AG10803 (cell line): ENCODE measurements around the gene DEFB118.
"Not testable (repeated sequence)": the region's sequence is repeated elsewhere in the genome, so short reads cannot be mapped to it uniquely, and the experiment has no call there.

ENCODE experiments used
- DNase-seq: peaks from one replicate; pipeline ENCODE4 v3.0.0; 2010; ENCODE audit warnings: low read depth
- H3K4me3 ChIP-seq: 2 replicates; pipeline ENCODE4 v1.5.1; 2011; ENCODE audit warnings: mild to moderate bottlenecking, low read length, control low read depth
- CTCF ChIP-seq: conservative IDR thresholded peaks from 2 replicates; pipeline ENCODE4 v1.5.1; 2011; ENCODE audit warnings: mild to moderate bottlenecking, low read length, control low read depth, inconsistent platforms

DEFB118 gene

DNA sequence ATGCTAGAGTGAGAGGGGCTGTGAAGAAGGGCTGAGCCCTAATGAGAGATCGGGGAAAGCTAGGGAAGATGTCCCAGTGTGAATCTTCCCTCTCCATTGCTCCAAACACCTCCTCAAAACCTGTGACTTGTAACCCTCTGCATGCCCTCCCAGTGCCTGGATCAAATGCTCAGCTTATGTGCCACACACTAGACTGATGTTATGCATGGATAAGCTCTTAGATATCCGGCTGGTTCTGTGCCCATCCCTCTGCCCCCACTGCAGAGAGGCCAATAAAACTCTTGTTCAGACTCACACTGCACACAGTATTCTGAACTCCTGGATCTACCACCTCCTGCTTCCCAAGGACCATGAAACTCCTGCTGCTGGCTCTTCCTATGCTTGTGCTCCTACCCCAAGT, at the start of gene DEFB118:
DEFB118 (plus strand) TSS at position 301 of the 400 bp plus-strand sequence; CDS start at position 351, 50 bp downstream.
- DNase-seq = no peak
- no peak within 1 kb of the TSS for H3K4me3 ChIP-seq
- no peak for TF ChIP-seq CTCF

- H3K4me3 ChIP-seq = no peak overlapping the region
- TF ChIP-seq CTCF = no peak
- DNase-seq = no peak
These were observed 45.9 kb upstream of the DEFB118 start for GRCh38 chr20:31322504-31322903.

DNA sequence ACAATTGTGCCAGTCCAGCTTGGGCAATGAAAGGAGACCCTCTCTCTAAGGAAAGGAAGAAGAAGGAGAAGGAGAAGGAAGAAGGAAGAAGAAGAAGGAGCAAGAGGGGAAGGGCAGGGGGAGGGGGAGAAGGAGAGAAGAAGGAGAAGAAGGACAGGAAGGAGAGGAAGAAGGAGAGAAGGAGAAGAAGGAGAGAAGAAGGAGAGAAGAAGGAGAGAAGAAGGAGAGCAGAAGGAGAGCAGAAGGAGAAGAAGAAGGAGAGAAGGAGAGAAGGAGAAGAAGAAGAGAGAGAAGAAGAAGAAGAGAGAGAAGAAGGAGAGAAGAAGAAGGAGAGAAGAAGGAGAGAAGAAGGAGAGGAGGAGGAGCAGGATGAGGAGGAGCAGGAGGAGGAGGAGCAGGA, 37.5 kb upstream of the DEFB118 start:
- TF ChIP-seq CTCF = no peak
- no peak overlapping the region for H3K4me3 ChIP-seq
- DNase-seq = no peak

DNA sequence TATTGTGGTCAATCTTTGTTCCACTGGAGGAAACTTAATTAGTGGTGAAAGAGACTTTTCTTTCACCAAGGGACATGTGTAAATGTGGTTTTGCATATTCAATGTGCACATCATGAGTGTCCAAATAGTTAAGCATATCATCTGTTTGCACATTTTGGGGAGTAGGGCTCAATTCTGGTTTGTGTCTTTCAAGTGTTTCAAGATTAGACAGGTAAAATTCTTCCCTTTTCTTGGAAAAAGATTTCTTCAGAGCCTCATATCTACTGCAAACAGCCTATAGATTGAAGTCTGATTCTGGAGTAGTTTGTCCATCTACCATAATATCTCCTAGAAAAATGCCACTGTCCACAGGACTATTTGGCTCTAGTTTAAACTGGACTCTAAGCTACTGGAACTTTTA, 26.9 kb upstream of the DEFB118 start:
- no peak for DNase-seq
- H3K4me3 ChIP-seq = no peak overlapping the region
- TF ChIP-seq CTCF = no peak

- no peak for DNase-seq
- TF ChIP-seq CTCF = no peak
- no peak overlapping the region for H3K4me3 ChIP-seq
These were observed 12.4 kb upstream of the DEFB118 start for GRCh38 chr20:31355981-31356380.

DNA sequence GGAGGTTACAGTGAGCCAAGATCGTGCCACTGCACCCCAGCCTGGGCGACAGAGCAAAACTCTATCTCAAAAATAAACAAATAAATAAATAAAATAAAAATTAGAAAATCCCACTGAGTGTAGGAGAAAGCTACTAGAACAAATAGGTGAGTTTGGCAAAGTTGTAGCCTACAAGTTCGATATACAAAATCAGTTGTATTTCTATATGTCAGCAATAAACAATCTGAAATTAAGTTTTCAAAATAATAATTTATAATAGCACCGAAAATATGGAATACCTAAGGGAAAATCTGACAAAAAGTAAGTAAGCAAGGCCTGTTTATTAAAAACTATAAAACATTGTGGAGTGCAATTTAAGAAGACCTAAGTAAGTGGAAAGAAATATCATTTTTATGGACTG, 5.1 kb upstream of the DEFB118 start:
- no peak for DNase-seq
- no peak for TF ChIP-seq CTCF

GRCh38 chr20:31364272-31364671, 4.1 kb upstream of the DEFB118 start:
- DNase-seq, H3K4me3 ChIP-seq: not testable (repeated sequence)

More for the DNA sequence above, 5.1 kb upstream of the DEFB118 start:
- no peak overlapping the region for H3K4me3 ChIP-seq

- no peak for TF ChIP-seq CTCF
- no peak overlapping the region for H3K4me3 ChIP-seq
- DNase-seq = no peak
These were observed 5.9 kb downstream of the DEFB118 start for GRCh38 chr20:31374346-31374745.
